HuH-7.5 (cell line): ENCODE measurements around the gene MACROD2.

Experiments
- DNase-seq: peaks from one replicate; pipeline ENCODE4 v3.0.0; 2011; ENCODE audit warnings: low spot score

MACROD2 gene

DNA sequence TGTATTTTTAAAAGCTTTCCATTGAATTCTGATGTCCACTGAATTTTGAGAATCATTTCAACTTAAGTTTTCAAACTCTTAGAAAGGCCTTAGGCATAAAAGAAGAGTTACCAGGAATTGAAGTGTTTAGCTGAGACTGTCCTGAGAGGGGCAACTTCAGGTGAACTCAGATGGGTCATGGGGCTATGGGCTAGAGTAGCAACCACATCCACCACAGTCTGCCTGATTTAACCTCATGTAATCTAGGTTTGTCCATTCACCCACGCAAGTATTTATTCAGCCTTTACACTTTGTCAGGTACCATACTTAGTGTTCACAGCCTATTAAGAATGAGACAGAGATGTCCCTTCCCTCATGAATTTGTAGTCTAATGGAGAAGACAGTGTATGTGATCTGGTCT lies 2076.9 kb downstream of the MACROD2 start:
- no peak for DNase-seq

DNA sequence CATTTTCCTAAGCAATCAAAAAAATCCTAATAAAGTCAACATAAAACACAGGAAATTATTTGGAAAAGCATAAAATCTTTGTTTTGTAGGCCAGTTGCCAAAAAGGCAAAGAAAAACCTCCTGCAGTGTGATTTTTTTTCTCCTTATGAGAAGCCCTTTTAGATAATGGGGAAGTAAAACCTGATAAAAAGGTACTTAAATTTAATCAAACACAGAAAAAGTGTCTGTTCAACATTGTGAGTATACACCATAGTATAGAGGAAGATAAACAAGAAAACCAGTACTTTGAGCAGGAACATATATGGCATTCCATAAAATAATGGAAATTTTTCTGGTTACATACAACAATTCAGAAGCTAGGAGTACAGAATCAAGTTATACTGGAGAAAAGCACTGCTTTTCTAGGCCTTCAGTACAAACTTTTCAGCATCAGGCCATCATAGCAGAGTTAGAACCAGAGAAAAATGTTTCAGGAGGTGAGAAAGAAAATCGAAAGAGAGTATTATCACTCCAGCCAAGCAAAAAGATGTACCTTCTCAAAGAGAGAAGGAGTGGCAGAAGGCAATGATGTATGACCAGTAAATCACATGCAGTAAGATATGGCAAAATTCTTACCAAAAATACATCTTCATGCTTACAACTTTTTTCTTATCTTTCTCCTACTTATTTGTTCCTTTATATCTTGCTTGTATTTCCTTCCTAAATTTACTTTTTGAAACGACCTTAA lies 2083.0 kb downstream of the MACROD2 start:
- DNase-seq = no peak

GRCh38 chr20:16081421-16081820 lies 2086.1 kb downstream of the MACROD2 start:
- DNase-seq = no peak

- DNase-seq = no peak
These were observed 2086.8 kb downstream of the MACROD2 start for GRCh38 chr20:16082051-16082550.

DNA sequence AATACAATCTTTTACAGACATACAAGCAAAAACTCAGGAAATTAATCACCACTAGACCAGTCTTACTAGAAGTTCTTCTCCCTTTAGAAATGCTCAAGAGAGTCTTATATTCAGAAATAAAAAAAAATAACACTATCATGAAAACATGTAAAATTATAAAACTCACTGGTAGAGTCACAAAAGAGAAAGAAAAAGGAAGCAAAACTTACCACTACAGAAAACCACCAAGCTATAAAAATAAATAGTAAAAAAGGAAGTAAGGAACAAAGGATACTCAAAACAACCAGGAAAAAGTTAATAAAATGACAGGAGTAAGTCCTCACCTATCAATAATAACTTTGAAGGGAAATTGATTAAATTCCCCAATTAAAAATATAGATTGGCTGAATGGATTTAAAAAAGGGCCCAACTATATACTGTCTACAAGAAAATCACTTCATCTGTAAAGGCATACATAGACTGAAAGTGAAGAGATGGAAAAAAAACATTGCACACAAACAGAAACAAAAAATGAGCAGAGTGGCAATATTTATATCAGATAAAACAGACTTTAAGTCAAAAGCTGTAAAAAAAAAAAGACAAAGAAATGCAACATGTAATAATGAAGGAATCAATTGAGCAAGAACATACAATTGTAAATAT lies 2088.4 kb downstream of the MACROD2 start:
- DNase-seq = no peak

GRCh38 chr20:16095226-16095625 lies 2099.9 kb downstream of the MACROD2 start:
- no peak for DNase-seq

- no peak for DNase-seq
These were observed 2101.5 kb downstream of the MACROD2 start for GRCh38 chr20:16096756-16097326.

DNA sequence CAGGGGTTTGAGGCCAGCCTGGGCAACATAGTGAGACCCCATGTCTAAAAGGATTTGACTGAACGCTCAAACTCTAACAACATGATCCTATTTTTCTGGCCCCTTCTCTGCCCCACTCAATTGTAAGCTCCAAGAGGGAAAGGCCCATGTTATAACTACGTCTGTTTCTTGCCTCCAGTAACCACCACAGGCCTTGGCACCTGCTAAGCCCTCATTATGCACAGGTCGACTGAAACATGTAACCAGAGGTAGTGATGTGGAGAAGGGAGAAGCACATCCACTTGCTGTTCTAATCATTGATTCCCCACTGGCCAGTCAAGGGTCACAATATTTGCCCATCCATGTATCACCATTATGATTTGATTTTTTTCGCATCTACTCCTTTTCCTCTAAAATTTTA lies 2102.5 kb downstream of the MACROD2 start:
- no peak for DNase-seq

GRCh38 chr20:16098890-16099639 lies 2103.7 kb downstream of the MACROD2 start:
- no peak for DNase-seq

GRCh38 chr20:16100111-16100510 lies 2104.8 kb downstream of the MACROD2 start:
- no peak for DNase-seq

- peak; percentile 20 for DNase-seq
These were observed 2105.5 kb downstream of the MACROD2 start for GRCh38 chr20:16100767-16101166.
